Pons (tissue), 1 donor: ENCODE results near the gene CCT3.
"Not testable (repeated sequence)": the region's sequence is repeated elsewhere in the genome, so short reads cannot be mapped to it uniquely, and the experiment has no call there.

Experiments used
- DNase-seq: peaks from one replicate; pipeline ENCODE4 v3.0.0-alpha.2; 2016; ENCODE audit warnings: low spot score

CCT3 gene

DNA sequence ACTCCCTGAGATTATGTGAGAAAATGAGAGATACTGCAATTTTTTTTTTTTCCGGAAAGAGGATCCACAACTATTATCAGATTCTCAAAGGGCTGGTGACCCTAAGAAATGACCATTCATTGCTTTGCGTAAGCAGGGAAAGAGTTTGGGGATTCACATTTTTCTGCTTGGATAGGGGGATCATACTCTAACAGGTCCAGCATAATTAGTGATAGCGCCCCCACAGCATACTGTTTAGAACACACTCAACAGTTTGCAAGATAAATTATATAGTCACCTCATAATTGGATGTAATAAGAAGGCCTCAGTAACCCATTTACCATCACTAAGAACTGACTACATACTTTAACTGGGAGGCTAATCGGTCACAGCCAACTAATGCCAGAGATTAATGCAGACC lies 1.9 kb downstream of the CCT3 start:
- no peak for DNase-seq

DNA sequence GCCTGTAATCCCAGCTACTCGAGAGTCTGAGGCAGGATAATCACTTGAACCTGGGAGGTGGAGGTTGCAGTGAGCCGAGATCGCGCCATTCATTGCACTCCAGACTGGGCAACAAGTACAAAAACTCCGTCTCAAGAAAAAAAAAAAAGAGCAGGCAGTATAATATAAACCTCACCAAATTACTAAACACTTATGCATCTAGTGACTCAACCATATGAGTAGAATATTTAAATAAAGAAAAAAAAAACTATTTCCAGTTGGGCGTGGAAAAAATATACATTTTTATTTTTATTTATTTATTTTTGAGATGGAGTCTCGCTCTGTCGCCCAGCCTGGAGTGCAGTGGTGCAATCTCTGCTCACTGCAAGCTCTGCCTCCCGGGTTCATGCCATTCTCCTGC lies 14.9 kb downstream of the CCT3 start:
- not testable (repeated sequence) for DNase-seq

DNA sequence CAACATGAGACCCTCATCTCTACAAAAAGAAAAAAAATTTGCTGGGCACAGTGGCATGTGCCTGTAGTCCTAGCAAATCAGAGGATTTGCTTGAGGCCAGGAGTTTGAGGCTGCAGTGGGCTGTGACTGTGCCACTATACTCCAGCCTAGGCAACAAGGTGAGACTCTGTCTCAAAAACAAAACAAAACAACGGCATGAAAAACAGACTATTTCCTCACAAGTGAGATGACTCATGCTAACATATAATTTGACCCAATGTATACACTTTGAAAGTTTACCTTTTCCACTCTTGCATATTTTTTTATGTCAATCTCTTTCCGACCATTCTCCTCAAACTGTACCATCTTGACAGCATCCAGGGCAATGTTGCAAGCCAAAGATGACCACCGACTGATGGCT lies 17.5 kb downstream of the CCT3 start:
- DNase-seq, result no peak

DNA sequence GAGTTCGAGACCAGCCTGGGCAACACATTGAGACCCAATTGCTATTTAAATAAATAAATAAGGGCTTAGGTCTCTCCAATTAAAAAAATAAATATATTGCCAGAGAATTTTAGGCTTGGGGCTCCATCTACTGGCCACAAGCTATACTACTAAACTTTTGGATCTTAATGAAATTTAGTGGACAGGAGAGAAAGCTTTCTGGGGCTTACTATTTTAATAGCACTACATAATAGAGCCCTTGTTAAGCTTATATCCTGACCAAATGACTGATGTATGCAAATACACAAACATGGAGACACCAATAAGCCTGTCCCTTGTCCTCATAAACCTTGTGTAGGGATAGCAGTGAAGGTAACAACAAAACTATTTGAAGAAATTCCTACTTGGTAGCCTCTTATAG lies 18.4 kb downstream of the CCT3 start:
- peak; percentile 17 for DNase-seq

DNA sequence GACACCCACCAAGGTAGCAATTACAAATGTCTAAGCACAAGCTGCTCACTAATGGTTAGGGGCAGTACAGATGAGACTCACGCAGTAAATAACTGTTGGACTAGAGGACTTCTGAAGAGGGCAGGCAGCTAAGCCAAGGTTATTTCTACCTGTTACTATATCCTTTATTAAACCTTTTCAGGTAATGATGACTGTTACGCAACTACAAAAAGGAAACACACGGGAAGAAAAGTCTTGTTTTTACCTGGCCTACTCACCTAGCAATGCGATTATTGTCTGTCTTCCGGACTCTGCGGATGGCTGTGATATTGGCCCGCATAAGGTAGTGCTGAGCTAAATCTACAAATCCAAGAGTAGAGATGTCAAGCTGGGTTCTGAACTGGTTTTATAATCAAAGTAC lies 21.2 kb downstream of the CCT3 start:
- no peak for DNase-seq

DNA sequence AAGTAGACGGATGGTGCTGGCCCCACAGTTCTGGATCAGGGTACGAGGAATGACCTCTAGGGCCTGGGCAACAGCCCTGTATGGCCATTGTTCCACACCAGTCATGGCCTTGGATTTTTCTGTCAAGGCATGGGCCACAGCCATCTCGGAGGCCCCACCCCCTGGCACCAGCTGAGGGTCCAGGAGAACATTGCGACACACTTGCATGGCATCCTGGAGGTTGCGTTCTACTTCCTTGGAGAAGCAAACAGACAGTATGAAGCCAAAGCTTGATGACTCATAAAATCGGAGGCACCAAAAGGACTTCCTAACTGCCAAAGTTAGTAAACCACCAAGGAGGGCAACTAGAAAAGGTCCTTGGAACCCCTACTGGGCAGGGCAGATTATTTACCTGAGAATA lies 27.1 kb downstream of the CCT3 start:
- no peak for DNase-seq

DNA sequence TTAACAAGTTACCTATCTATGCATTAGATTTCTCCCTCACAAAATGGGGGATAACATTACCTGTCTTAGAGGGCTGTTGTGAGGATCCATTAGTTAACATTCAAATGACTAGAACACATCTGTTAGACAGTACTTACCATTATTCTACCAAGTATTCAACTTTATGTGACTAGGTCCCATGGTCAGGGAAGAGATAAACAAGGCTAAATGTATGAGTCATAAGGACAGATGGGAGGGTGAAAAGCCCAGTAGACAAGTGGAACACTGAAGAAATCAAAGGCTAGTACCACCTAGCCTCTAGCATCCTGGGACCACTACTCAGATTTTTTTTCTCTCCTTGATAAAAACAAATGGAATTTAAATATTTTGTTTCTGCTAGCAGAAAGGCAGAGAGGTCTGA lies 30.0 kb downstream of the CCT3 start:
- no peak for DNase-seq

DNA sequence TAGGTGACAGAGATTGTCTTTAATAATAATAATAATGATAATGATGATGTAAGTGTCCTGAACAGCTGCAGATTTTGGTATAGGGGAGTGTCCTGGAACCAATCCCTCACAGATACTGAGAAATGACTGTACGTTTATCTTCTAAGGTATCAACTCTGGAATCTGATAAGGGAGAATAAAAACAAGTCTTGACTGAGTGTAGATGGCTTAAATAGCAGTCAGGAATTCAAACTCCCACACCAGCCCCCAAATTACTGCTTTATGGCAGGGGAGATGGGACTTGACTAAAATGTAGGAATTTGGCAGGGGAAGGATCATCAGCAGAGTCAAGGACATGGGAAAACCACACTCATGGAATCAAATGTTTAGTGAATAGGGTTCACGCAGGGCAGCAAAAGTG lies 32.9 kb downstream of the CCT3 start:
- DNase-seq, result no peak

DNA sequence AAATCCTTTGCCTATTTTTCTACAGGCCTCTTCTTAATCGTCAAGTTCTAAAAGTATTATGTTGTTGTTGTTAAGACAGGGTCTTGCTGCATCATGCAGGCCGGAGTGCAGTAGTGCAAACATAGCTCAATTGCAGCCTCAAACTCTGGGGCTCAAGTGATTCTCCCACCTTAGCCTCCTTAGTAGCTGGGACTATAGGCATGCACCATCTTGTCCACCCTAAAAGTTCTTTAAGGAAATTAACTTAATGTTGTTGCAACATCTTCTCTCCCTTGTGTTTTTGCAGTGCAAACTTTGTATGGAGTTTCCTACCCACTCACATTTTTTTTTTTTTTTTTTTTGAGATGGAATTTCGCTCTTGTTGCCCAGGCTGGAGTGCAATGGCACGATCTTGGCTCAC lies 34.9 kb downstream of the CCT3 start:
- DNase-seq, result no peak

DNA sequence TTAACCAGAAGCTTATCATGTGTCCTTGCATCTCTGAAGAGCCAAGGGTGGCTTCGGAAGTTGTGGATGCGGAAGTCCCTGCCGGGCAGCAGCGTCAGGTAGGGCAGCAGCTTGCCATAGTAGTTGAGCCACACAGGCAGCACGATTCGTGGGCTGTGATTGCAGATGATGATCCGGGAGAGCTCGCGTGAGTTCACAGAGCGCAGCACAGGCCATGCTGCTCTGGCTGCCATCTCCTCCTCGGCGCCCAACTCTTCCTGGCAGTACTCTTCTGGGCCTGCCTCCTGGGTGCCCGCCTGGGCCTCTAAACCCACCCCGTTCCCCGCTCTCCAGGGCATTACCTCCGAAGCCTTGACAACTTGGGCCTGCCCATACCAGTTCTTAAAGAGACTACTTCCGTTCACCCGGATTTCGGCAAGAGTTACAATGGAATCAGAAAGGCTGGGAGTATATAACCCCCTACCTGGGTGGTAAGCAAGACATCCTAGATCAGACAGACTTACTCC lies 39.2 kb downstream of the CCT3 start, which contains the start of gene VHLL:
VHLL (minus strand) TSS at position 456 of the 506 bp plus-strand sequence; CDS start at position 338, 118 bp downstream.
- DNase-seq, result no peak

DNA sequence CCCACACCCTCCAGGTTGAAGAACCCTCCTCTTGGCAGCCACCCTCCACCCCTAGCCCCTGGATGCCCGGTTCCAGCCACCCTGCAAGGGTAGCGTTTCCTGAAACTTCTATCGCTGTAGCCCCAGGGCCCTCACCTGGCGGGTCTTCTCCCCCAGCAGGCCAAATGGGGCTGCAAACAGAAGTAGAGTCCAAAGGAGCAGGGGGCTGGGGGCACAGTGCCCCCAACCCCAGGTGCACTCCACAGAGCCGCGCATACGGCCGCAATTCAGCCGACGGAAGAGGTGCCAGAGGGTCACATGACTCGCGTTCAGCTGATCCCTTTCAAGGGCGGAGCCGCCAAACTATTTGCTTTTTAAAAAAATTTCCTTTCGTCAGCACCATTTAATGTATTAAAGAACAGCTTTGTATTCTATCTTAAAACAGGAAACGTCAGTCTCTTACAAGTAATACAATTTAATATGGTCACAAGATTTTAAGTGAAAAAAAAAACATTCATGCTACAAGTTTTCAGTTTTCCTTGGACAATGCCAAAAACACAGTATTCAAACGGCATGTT lies 42.6 kb downstream of the CCT3 start, which contains the start of gene GLMP:
GLMP (minus strand) TSS at position 289 of the 557 bp plus-strand sequence; CDS start at position 255, 34 bp downstream.
- DNase-seq, result peak; percentile 75

DNA sequence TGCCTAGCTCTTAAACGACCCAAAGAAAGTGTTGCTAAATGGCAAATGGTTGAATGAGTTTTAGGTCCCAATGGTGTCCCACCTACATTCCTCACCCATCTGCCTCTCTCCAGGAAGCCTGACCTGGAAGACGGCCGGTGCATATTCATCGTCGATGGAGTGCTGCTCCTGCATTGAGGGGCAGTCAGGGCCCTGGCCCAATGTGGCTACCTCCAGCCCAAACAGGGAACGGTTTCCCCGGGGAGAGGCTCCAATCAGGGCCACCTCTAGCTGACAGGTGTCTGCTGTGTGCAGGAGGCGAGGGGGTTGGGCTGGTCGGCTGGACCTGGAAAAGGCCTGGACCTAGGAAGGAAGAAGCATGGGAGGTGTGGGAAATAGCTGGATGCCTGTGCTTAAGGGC lies 44.2 kb downstream of the CCT3 start:
- no peak for DNase-seq

DNA sequence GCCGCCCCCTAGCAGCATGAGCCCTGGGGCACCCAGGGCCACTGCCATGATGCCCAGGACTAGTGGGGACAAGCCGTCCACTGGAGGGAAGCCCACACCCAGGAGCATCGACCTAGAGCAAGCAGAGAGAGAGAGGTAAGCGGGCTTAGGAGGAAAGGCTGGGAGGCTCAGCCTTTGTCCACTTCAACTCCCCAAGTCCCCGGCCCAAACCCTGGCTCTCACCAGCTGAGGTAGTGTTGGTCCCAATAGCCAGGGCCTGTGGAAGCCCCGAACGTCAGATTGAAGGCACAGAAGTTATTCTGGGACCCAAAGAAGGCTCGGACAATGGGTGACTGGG lies 45.0 kb downstream of the CCT3 start:
- no peak for DNase-seq

DNA sequence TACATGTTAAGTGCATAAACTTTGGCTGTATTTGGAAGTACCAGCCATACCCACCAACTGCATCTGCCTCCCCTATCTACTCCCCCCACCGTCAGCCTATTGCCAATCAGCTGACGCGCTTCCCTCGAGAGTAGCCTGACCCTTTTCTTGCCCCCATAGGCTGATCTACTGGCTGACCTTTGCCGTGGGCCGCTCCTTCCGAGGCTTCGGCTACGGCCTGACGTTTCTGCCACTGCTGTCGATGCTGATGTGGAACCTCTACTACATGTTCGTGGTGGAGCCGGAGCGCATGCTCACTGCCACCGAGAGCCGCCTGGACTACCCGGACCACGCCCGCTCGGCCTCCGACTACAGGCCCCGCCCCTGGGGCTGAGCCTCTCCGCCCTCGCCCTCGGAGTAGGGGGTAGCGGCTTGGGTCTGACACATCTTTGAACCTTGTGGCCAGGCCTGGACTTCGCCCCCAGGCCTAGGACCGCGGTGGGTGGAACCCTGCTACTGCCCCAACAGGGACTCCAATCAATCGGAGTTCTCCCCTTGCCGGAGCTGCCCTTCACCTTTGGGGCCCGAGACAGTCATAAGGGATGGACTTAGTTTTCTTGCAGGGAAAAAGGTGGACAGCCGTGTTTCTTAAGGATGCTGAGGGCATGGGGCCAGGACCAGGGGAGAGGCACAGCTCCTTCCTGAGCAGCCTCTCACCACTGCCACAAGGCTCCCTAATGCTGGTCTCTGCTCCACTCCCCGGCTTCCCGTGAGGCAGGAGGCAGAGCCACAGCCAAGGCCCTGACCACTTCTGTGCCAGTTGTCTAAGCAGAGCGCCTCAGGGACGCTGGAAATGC lies 46.6 kb downstream of the CCT3 start:
- peak; percentile 75 for DNase-seq

DNA sequence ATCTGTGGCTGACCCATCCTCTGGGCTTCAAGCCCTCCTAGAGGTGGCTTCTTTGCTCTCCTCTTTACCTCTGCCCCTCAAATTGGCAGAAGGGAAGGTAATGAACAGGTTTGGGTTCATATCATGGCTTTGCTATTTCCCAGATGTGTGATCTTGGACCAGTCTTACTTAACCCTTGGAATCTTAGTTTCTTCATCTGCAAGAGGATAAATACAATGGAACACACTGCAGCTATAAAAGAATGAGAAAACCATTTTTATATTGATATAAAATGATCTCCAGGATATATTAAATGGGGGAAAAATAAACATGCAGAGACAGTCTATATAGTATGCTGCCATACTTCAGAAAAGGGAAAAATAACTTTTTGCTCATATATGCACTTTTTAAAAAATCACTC lies 48.2 kb downstream of the CCT3 start:
- DNase-seq, result no peak

DNA sequence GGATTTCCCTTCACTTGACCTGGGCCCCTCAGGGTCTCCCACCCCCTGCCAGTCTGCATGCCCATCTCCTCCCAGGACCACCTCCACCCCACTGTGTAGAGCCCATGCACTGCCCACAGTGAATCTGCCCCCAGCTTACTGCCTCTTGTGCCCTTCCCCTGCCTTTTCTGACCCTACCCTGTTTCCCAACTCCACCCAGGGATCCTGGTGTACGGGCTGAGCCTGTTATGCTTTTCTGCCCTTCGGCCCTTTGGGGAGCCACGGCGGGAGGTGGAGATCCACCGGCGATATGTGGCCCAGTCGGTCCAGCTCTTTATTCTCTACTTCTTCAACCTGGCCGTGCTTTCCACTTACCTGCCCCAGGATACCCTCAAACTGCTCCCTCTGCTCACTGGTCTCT lies 52.0 kb downstream of the CCT3 start:
- no peak for DNase-seq

DNA sequence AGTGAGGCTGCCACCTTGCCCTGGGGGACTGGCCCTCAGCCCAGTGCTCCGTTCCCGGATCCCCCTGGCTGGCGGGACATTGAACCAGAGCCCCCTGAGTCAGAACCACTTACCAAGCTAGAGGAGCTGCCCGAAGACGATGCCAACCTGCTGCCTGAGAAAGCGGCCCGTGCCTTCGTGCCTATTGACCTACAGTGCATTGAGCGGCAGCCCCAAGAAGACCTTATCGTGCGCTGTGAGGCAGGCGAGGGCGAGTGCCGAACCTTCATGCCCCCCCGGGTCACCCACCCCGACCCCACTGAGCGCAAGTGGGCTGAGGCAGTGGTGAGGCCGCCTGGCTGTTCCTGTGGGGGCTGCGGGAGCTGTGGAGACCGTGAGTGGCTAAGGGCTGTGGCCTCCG lies 52.7 kb downstream of the CCT3 start:
- no peak for DNase-seq

DNA sequence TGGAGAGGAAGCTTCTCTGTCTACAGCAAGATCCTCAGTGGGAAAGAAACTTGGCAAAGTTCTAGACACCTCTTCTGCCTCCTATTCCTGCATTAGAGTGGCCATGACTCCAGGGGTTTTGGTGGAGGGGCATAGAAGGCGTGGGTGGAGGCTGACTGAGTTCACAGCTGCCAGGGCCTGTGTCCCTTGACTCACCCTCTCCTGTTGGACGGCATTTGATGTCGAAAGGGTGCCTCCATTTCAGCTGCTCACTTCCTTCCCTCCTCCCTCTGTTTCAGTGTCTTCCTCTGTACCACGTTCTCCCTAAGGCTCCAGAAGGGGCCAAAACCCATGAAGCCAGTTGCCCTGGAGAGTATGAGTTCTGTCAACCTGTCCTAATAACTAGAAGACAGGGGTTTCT lies 53.3 kb downstream of the CCT3 start:
- DNase-seq, result no peak

DNA sequence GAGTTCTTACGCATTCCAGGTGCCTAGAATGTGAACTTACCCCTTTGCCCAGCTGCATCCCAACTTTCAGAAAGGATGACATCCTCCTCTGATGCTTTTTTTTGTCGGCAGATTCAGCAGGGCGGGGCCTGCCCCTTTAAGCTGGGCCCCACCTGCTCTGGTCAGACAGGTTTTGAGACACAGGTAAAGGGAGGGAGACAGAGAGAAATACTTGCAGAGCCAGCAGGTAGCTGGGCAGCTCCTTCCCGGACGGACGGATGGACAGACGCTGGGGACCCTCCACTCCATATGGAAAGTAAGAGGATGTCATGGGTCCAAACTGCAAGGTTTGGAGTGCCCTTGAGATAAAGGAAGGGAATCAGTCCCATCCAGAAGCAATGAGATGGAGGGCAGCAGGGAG lies 54.0 kb downstream of the CCT3 start, which contains the start of gene TMEM79:
TMEM79 (plus strand) TSS at position 214 of the 400 bp plus-strand sequence. CDS start 902 bp downstream, outside the sequence.
- DNase-seq, result no peak

DNA sequence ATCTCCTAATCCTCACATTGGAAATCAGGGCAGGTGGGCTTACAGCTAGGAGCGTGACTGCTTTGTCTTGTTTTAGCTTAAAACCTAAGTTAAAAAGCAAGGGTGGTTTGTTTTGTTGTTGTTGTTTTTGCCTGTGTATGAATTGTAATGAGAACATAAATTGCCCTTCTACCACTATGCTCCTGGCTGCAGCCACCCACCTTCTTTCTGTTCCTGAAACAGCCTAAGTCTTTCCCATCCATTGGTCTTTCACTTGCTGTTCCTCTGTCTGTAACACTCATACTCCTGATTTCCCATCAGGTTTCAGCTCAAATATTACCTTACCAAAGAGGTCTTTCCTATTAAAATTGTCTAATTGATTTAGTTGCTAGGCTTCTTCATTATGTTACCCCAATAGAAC lies 54.6 kb downstream of the CCT3 start:
- DNase-seq, result no peak

DNA sequence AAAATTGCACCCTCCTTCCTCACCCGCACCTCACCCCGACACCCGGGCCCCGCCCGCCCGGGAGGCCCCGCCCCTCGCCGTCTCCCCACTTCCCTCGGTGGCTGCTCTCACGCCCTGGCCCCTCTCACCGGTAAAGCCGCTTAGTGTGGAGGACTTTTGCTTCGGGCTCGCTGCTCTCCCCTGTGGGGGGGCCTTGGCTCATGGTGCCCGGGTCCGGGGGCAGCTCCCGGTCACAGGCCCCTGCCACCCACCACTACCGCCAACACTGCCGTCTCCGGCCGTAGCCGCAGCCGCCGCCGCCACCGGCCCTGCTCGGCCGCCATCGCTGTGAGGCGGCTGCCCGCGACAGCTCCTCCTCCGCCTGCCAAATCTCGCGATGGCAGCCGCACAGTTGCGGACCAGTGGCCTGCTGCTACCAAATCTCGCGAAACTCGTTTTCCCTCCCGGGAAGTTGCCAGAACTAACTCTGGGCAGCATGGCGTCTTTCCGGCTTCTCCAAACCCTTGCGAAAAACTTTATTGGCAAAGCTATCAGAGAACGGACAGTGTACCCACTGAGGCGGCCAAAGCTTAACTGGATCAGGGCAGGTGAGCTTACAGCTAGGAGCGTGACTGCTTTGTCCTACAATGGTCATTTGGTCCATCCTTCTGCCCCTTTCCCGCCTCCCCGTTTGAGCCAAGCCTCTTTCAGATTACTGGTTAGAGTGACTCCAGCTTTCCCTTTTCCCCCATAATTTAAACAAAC lies 55.4 kb downstream of the CCT3 start, which contains the start of gene SMG5:
SMG5 (minus strand) TSS at position 347 of the 744 bp plus-strand sequence; CDS start at position 202, 145 bp downstream.
- peak; percentile 97 for DNase-seq

DNA sequence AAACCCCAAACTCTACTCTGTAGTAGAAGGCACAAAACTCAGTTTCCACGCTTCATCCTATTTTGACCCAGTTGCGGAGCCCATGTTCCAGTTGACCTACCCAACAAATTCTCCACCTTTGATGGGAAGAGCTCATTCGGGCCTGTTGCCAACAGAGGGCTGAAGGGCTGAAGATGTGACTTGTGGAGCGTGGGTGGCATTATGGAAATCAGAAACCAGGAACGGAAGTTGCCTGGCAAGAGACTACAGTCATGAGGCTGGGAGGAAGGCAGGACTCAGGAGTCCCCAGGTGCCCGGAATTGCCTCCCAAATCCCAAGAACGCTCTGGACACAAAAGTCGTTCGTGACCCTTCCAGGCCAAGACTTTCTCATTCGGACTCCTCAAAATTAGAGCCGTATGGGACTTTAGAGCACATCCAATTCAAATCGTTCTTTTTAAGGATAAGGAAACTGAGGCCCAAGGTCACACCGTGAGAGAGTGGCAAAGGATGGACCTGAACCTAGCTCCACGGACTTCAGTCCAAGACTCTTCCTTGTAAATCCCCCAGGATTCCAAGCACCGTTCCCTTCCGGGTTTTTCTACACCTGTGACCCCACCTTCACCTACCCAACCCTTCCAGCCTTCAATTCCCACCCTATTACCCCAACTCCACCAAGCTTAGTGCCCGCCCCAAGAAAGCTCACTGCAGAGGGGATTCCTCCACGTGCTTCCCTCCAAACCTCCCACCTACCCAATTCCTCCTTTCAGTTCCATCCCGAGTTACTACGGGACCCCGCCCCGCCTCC lies 56.2 kb downstream of the CCT3 start:
- no peak for DNase-seq
